DMS53 treated with DMSO at 0.1 percent for 48 hours (cell line): Measurements from ENCODE around the gene GTPBP3.

ENCODE experiments used
- DNase-seq: peaks from one replicate; lab custom pipeline; 2025; ENCODE audit not compliant: unreplicated experiment; lab: John Stamatoyannopoulos, UW

Gene GTPBP3

DNA sequence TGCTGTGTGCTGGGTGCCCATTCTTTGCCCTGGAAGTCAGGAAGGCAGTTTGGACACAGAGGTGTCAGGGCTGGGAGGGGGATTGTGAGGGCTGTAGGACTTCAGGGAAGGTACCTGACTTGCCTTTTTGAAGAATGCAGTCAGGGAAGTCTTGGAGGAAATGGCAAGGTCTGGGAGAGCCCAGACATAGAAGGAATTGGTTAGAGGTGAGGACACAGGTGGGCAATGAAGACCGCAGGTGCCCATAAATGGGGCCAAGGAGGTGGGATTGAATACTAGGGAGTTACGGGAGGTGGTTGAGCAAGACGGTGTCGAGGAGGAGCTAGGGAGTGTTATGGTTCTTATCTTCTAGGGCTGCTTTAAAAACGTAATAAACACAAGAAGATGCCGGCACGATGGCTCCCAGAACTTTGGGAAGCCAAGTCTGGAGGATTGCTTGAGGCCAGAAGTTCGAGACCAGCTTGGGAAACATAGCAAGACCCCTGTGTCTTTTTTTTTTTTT, 29.4 kb upstream of the GTPBP3 start:
- no peak for DNase-seq

GRCh38 chr19:17309198-17309964, 28.0 kb upstream of the GTPBP3 start, which contains the start of gene DDA1:
DDA1 (plus strand) TSS chr19:17309563; CDS start chr19:17309655, 92 bp downstream.
- peak; percentile 97 for DNase-seq

DNA sequence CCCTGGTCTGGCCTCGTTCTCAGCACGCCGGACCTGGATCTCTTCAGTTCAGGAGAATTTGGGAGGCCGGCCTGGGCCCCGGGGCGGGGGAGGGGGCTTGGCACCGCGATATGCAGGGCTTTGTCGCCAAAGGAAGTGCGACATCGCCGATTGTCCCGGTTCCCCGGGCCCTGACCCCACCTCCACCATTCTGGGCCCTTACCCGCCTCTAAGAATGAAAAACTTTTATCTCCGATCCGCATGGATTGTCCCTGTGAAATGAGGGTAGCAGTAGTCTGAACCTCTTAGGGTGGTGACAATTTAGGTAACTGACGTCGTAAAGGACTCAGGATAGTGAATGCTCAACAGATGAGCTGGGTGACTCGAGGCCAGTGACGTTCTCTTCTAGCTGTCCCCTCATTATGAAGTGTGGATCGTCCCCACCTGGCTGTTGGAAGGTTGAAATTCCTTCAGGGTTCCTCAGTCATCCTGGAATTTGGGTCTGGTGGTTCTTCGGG, 27.3 kb upstream of the GTPBP3 start:
- no peak for DNase-seq

DNA sequence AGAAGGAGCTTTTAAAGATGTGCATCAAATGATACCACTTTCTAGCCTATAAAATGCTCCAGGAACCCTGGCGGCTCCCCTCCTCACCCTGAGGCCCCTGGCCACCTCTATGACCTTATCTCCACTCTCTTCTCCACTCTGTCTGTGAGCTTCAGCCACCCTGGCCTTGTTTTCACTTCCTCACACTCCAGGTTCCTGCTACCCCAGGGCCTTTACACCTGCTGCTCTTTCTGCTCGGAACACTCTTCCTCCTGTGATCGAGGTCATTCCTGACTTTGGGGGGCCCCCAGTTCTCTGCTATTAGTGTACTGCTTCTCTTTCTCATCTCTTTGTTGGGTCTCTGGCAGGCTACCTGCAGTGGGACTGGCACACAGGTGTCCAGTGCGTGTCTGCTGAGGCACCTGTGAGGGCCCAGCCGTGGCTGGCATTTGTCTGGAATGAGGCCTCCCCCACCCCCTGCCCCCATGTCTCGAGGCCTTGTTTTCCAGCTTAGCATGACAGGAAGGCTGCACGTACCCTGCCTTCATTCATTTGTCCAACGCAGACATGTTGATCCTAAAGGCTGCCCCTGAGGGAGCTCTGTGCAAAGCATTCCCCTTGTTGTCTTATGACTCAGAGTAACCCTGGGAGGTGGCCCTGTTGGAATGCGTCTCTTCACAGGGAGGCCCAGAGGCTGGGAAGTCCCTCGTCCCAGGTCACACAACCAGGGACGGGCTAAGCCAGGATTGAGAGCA, 25.7 kb upstream of the GTPBP3 start:
- DNase-seq: no peak

DNA sequence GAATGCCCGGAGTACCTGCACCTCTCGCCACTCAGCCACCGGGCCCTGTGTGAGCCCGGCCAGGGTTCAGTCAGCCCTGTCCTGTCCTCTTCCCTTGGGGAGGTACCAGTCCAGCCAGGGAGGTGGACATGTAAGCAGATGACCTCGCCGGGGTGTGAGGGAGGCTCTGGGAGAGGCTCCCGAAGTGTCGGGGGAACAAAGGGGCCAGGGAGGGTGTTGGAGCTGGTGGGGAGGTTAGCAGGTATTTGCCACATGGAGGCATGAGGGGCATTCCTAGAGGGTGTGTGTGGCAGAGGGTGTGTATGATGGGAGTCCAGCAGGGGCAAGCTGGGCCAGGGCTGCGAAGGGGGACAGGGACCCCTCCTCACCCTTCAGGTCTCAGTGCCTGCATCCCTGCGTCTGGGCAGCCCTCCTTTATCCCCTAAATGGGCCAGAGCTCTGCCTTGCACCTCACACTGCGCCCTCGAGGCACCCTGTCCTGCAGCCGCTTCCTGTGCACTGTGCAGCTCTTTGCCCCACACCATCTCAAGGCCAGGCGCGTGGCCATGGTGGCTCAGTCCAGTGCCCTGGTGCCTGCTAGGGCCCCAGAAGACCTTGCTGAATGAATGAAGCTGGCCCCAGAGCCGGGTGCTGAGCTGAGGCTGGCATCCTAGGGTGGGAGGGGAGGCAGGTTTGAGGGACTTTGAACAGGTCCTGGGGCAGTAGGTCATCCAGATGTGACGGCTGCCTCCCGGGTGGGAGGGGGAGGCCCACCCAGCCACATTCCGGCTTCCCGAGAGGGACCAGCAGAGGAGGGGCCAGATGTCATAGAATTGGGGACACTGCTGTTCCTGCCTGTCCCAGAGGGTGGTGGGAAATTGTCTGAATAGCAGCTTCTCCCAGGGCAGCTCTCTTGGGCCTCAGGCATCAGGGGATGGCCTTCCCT, 24.9 kb upstream of the GTPBP3 start:
- DNase-seq: no peak

GRCh38 chr19:17314007-17314593, 23.3 kb upstream of the GTPBP3 start:
- DNase-seq: no peak

GRCh38 chr19:17318966-17319365, 18.4 kb upstream of the GTPBP3 start:
- DNase-seq: no peak

- DNase-seq: no peak
Measured at GRCh38 chr19:17319473-17320238, 17.7 kb upstream of the GTPBP3 start.

GRCh38 chr19:17320435-17320834, 16.9 kb upstream of the GTPBP3 start:
- no peak for DNase-seq

DNA sequence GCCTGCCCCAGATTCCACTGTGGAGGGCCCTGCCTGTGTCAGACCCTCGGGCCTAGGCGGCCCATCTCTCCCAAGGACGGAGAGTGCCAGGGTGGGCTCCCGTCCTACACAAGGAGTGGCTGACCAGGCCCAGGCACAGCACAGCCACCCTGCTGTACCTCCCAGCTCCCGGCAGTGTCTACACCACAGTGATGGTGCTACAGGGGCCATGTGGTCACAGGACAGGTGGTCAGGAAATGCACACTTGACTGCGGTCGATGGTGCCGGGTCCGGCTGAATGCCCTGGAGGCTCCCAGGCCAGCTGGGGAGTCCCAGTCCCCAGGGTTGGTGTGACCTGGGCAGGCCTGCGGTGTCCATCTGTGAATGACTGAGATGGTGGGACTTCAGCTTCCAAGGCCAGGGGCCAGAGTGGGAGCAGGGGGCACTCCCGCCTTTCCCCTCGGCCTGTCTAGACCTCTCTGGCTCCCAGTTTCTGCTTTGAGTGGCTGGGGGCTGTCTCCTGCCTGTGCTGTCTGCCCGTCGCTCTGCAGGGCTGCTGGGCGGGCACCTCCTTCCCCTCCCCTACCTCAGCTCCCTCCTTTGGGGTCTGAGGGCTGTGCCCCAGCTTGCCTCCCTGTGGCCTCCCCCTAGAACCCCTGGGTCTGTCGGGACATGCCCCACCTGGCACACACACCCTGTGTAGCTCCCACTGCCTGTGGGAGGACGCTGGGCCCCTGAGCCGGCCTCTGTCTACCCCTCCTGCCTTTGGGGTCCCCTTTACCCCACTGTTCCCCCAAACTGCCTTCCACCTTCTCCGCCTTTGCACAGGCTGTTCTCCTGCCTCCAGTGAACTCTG, 15.5 kb upstream of the GTPBP3 start:
- no peak for DNase-seq

DNA sequence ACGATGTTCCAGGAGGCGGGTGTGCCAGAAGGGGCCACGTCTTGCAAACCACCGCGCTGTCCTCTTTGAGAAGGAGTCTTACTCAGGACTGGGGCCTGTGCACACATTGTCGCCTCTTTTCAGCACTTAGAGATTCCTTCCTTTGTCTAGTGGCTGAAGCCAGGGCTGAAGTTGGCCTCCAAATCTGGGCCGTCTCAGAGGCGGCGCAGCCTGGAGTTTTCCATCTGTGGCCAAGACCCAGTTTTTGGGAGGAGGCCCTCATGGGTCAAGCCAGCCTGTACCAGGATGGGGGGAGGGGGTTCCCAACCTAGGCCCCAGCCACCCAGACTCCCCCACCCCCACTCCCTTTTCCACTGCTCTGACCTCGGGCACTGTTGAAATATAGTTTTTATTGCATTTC, 14.5 kb upstream of the GTPBP3 start:
- DNase-seq: no peak

GRCh38 chr19:17323300-17323963, 13.9 kb upstream of the GTPBP3 start:
- DNase-seq: no peak

- DNase-seq: no peak
Measured at GRCh38 chr19:17323964-17324332, 13.4 kb upstream of the GTPBP3 start.

DNA sequence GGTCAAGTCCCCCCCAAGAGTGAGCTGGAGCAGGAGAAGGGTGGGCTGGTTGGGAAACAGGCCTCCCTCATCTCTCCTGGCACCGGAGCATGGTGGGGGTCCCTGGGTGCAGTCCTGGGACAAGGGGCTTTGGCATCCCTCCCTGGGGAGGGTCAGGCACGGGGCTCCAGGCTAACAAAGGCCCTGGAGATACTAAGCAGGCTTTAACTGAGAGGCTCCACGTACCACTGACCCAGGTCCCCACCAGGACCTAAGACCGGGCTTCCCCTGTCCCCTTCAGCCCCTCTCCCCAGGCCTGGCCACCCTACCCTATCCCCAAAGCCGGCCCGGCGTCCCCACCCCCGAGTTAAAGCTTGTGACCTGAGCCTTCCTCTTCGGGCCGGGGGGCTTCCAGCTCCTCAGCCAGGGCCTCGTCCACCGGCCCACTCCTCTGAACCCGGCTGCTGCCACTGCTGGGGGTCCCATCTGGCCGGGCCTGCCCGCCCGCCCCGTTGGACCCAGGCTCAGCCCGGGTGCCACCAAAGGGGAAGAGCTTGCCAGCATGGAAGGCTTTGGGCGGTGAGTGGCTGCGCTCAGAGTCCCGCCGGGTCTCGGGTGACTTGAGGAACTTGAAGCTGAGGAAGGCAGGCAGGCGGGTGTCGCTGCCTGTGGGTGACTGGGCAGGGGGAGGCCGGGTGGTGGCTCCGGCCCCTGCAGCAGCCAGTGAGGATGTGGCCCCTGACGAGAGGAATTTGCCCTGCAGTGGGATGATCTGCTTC, 12.8 kb upstream of the GTPBP3 start:
- no peak for DNase-seq

DNA sequence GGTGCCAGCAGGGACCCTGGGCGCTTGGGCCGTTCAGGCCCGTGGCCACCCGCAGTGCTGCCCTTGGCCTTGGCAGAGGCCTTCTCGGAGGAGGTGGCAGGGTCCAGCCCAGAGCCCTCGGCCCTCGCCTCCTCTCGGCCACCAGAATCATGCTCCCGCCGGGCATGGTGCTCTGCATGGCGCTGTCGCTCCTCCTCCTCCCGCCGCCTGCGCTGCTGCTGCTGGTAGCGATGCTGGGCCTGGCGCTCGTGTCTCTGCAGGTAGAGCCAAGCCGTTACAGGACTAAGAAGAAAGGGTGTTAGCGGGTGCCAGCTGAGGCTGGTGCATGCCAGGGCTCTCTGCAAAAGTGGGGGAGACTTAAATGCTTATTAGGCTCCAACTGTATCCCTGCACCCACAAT, 12.2 kb upstream of the GTPBP3 start:
- DNase-seq: no peak

GRCh38 chr19:17325881-17326594, 11.3 kb upstream of the GTPBP3 start:
- DNase-seq: no peak

- no peak for DNase-seq
Measured at GRCh38 chr19:17326595-17326966, 10.8 kb upstream of the GTPBP3 start.
